MCF 10A (cell line): ENCODE data around the gene ARHGAP44. TPM values are rescaled to one million over a fixed set of nuclear protein-coding genes. Genes with fewer than 3 reads are reported as not detected.
A peak's percentile ranks its signal among the peaks of the same experiment; 100 is the strongest.

Experiments used
- BruUV-seq: library from RNA; stranded (reverse); fragments of 400-500 nt; replicated peaks from 2 replicates; lab custom pipeline; 2021; lab: Mats Ljungman, UMichigan
- CTCF ChIA-PET: fragments of 300-600 bp; sonication (Branson Sonifier 250); formaldehyde crosslinking; extraction: SDS; loops from one replicate; lab custom pipeline; 2021; ENCODE audit warnings: antibody characterized with exemption, inconsistent platforms; lab: Yijun Ruan, JAX
- POLR2A ChIA-PET: fragments of 300-600, 350-650 bp; sonication (Branson Sonifier 250); formaldehyde crosslinking; extraction: SDS; loops from one replicate; lab custom pipeline; 2020; ENCODE audit warnings: antibody characterized with exemption, inconsistent platforms; lab: Yijun Ruan, JAX
- DNase-seq: peaks from one replicate; pipeline ENCODE4 v3.0.0-alpha.2; 2018; ENCODE audit not compliant: unreplicated experiment
- H3K27ac Mint-ChIP-seq: one replicate; pipeline ENCODE4 v1.8.0; 2022; ENCODE audit warnings: mild to moderate bottlenecking, low read depth, mixed read lengths; ENCODE audit not compliant: unreplicated experiment
- H3K27me3 Mint-ChIP-seq: one replicate; pipeline ENCODE4 v1.8.0; 2022; ENCODE audit warnings: mixed read lengths; ENCODE audit not compliant: insufficient read depth, unreplicated experiment
- H3K36me3 Mint-ChIP-seq: one replicate; pipeline ENCODE4 v1.8.0; 2022; ENCODE audit warnings: mild to moderate bottlenecking, moderate library complexity, mixed read lengths; ENCODE audit not compliant: insufficient read depth, unreplicated experiment
- H3K4me1 Mint-ChIP-seq: one replicate; pipeline ENCODE4 v1.8.0; 2022; ENCODE audit warnings: mixed read lengths; ENCODE audit not compliant: insufficient read depth, unreplicated experiment
- H3K4me3 Mint-ChIP-seq: one replicate; pipeline ENCODE4 v1.8.0; 2022; ENCODE audit warnings: mild to moderate bottlenecking, moderate library complexity, mixed read lengths; ENCODE audit not compliant: unreplicated experiment
- H3K9me3 Mint-ChIP-seq: one replicate; pipeline ENCODE4 v1.8.0; 2022; ENCODE audit warnings: mixed read lengths; ENCODE audit not compliant: unreplicated experiment
- CTCF ChIP-seq: fragments of 200-600 bp; IDR thresholded peaks from one replicate; pipeline ENCODE4 v1.8.0; 2022; ENCODE audit warnings: antibody characterized with exemption, mild to moderate bottlenecking; ENCODE audit not compliant: unreplicated experiment
- intact Hi-C: fragments of 100-400 bp; cut with micrococcal nuclease; formaldehyde crosslinking; loops from 2 replicates; pipeline ENCODE4 v1.14.1; 2022
- total RNA-seq: library from RNA; stranded (reverse); gene quantifications from 2 replicates; pipeline ENCODE4 v1.2.3, GENCODE V29; 2022

Gene ARHGAP44
- total RNA-seq, 1 experiment from 2014 or later, result 1.3 TPM

- no peak for TF ChIP-seq CTCF
- CTCF ChIA-PET, result interaction anchor here (0.5 to 1.0 kb wide), 3 partner anchors 9 to 162 kb away, joined by 3 to 4 read pairs (median 4); no protein-coding TSS in a partner anchor
- DNase-seq, result no peak
- Mint-ChIP-seq H3K27ac (no peak overlapping the region), H3K4me1 (peaks cover 11% of the 10 kb centered on the region), H3K9me3 (no peaks in the 10 kb centered on the region), H3K4me3 (no peak overlapping the region), H3K36me3 (peaks cover 6% of the 10 kb centered on the region), H3K27me3 (peaks cover 37% of the 10 kb centered on the region)
- intact Hi-C loops, result no loop called here
- no TSS peak for BruUV-seq
- POLR2A ChIA-PET, result interaction anchor here (0.6 to 1.7 kb wide), 2 partner anchors 9 to 62 kb away, joined by 3 read pairs; partner anchors contain the start of gene ELAC2
These were observed 237.9 kb downstream of the ARHGAP44 start for GRCh38 chr17:13027246-13027645.

DNA sequence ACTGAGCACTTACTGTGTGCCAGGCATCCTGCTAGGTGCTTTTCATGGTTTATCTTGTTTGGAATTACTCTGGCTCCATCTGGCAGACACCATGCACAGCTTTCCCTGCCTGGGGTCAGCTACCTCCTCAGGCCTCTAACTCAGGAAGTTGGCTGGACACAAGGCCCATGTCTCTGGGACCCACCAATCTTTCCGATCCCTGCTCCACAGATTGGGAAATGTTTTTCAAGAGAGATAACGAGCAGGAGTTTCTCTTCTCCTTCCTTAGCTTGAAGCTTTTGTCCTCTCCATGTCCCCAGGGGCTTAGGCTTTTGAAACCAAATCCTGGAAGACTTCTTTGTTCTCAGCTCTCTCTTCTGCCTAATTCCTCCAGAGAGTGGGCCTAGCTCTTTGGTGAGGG lies 240.0 kb downstream of the ARHGAP44 start:
- Mint-ChIP-seq H3K9me3 (no peaks in the 10 kb centered on the region), H3K27ac (no peak overlapping the region), H3K36me3 (peaks cover 6% of the 10 kb centered on the region), H3K4me3 (no peak overlapping the region), H3K4me1 (peaks cover 11% of the 10 kb centered on the region), H3K27me3 (peaks cover 42% of the 10 kb centered on the region)
- intact Hi-C loops, result no loop called here
- TF ChIP-seq CTCF, result no peak
- ChIA-PET POLR2A (interaction anchor here (0.5 to 3.4 kb wide), 3 partner anchors 11 to 856 kb away, joined by 3 to 23 read pairs (median 4); partner anchors contain the start of gene ELAC2), CTCF (interaction anchor here (0.5 to 5.3 kb wide), 24 partner anchors 8 to 1897 kb away, joined by 3 to 100 read pairs (median 6); partner anchors contain the start of genes ELAC2 and HS3ST3B1)
- no peak for DNase-seq
- no TSS peak for BruUV-seq

DNA sequence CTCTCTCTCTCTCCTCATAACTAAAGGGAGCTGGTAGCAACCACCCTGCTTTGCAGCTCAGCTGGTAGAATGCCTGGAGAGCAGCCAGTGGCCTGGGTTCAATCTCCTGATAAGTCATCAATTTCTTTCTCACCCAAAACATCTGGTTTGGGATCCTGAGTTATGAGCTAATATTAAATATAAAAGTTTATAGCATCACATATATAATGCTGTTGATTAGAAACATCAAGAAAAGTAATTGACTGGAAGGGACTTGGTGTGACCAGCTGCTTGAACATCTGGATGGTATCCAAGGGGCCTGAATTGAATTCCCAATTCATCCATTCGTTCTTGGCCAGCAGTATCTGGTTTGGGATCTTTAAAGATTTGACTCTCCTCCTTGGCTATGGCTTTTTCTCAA lies 240.8 kb downstream of the ARHGAP44 start:
- intact Hi-C loops, result loop anchor here (2.0 to 10.0 kb wide), 4 partner anchors 201 to 1272 kb away; partner anchors contain the start of gene HS3ST3B1
- Mint-ChIP-seq H3K9me3 (no peaks in the 10 kb centered on the region), H3K4me1 (peaks cover 11% of the 10 kb centered on the region), H3K36me3 (peaks cover 2% of the 10 kb centered on the region), H3K27me3 (peaks cover 47% of the 10 kb centered on the region), H3K4me3 (no peak overlapping the region), H3K27ac (no peak overlapping the region)
- DNase-seq, result no peak
- POLR2A ChIA-PET, result interaction anchor here (0.5 to 3.4 kb wide), 3 partner anchors 11 to 857 kb away, joined by 3 to 23 read pairs (median 4); partner anchors contain the start of gene ELAC2
- no TSS peak for BruUV-seq
- TF ChIP-seq CTCF, result no peak
- CTCF ChIA-PET, result interaction anchor here (0.6 to 5.3 kb wide), 52 partner anchors 10 to 1898 kb away, joined by 3 to 100 read pairs (median 4); partner anchors contain the start of genes ELAC2 and HS3ST3B1

GRCh38 chr17:13030459-13031300 lies 241.4 kb downstream of the ARHGAP44 start:
- H3K4me3 Mint-ChIP-seq, result no peak overlapping the region
- intact Hi-C loops, result loop anchor here (2.0 to 10.0 kb wide), 4 partner anchors 200 to 1272 kb away; partner anchors contain the start of gene HS3ST3B1
- peak; percentile 56 for TF ChIP-seq CTCF
- ChIA-PET CTCF (interaction anchor here (0.5 to 5.3 kb wide), 73 partner anchors 7 to 1897 kb away, joined by 3 to 100 read pairs (median 4); partner anchors contain the start of genes ELAC2 and HS3ST3B1), POLR2A (interaction anchor here (0.6 to 3.4 kb wide), 4 partner anchors 13 to 1593 kb away, joined by 3 to 23 read pairs (median 3); partner anchors contain the start of gene ELAC2)
- H3K27ac Mint-ChIP-seq, result no peak overlapping the region
- H3K36me3 Mint-ChIP-seq, result no peaks in the 10 kb centered on the region
- H3K4me1 Mint-ChIP-seq, result peaks cover 9% of the 10 kb centered on the region
- no TSS peak for BruUV-seq
- H3K27me3 Mint-ChIP-seq, result peaks cover 47% of the 10 kb centered on the region
- DNase-seq, result peak; percentile 66
- no peaks in the 10 kb centered on the region for H3K9me3 Mint-ChIP-seq
